Stimulated activated CD4-positive, alpha-beta T cell treated with anti-CD3 and anti-CD28 coated beads, Interleukin-4, amount 100 ng/mL, for 24 hours (primary cell): ENCODE data around the gene TIGD1.

ENCODE experiments used
- DNase-seq: peaks from one replicate; pipeline ENCODE4 v3.0.0-alpha.2; 2020

The TIGD1 gene

DNA sequence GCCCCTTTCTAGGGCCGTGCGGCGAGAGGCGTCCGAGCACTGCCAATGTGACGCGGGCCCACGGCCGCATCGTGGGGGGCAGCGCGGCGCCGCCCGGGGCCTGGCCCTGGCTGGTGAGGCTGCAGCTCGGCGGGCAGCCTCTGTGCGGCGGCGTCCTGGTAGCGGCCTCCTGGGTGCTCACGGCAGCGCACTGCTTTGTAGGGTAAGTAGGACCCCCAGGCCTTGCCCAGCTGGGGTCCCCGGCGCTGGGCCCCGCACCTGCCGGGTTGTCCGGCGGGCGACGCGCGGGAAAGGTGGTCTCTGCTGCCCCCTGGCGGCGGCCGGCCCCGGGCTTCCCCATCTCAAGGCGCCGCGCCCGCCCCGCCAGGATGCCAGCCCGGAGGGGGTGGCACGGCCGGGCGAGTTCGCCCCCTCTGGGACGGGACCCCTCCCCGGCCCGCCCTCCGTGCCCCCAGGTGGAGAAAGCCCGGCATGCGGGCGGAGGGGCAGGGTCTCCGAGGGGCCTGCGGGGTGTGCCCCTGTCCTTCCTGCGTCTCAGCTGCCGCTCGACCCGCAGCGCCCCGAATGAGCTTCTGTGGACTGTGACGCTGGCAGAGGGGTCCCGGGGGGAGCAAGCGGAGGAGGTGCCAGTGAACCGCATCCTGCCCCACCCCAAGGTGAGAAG is 28.3 kb downstream of the TIGD1 start:
- peak; percentile 71 for DNase-seq

DNA sequence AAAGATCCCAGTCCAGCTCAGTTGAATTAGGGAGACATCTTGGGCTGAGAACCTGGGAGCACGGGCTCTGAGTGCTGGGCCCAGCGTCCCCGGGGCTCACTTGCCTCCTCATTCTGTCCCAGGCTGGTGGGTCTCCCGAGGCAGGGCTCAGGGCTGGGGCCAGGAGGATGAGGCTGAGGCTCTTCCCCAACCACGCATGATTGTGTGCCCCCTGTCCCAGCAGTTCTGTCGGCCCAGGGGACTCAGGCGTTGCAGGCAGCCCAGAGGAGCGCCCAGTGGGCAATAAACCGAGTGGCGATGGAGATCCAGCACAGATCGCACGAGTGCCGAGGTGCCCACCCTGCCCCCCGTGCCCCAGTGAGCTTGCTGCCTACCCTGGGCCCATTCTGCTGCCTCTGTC is 29.3 kb downstream of the TIGD1 start:
- DNase-seq, result no peak

DNA sequence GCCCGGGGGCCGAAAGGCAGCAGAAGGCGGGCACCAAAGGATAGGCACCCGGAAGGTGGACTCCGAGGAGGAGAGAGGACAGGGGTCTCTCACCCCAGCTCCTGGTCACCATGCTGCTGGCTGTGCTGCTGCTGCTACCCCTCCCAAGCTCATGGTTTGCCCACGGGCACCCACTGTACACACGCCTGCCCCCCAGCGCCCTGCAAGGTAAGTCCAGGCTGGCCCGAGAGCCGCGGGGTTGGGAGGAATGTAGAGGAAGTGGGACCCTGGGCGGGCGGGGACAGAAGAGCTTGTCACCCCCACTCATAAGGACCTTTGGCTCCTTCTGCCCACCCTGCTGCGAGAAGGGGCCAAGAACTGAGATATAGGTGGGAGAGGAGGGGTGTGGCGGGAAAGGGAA is 29.9 kb downstream of the TIGD1 start:
- no peak for DNase-seq

DNA sequence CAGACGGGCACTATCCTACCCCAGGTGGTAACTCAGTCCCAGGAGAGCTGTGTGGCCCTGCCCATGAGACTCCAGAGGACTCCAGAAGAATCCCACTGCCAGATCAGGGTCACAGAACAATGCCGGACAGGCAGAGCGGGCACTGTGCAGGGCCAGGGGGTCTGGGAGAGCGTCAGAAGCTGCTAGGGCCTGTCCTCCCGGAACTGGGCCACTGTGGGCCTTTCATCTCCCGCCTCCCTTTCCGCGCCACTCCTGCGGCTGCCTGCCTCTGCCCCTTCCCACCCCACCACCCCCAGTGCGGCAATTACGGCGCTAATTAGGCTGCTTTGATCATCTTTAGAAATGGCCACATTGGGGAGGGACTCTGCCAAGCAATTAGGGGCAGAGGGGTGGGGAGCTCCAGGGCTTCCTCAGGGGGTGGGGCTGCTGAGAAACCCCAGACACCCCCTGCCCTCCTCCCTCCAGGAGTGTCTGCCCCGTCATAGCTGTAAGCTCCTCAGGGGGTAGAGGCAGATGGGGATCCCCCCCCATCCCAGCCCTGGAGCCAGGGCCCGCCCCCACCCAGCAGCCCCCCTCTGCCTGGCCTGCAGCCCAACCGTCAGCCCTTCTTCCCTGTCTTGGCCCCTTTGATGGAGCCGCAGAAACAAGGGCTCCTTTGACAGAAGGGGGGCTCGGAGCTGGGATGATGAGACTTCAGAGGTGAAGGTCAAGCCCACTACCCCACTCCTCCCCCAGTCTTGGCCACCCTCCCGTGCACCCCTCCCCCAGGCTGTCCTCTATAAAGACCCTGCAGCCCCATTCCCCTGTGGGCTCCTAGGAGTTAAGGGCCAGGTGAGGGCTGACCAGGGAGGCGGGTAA is 30.5 kb downstream of the TIGD1 start, which contains the start of gene PRSS56:
TSS of gene PRSS56 (plus strand) at position 808 of the 858 bp plus-strand sequence. CDS start 211 bp downstream, outside the sequence.
- DNase-seq, result no peak

DNA sequence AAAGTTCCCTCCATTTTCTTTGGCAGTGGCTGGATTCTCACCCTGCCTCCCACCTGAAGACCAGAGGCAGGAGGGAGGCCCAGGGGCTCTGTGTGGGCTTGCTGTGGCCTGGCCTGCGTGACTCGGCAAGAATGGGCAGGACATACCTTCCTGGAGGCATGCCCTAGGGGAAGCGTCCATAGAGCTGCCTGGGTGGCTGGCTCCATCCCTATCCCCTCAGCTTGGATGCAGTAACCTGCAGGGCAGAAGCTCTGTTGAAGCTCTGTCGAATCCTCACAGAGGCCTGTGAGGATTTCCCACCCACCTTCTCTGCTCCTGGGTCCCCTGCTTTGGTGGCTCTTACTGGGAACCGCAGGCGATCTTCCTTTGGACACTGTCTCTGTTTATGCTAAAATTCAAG is 31.5 kb downstream of the TIGD1 start:
- no peak for DNase-seq

DNA sequence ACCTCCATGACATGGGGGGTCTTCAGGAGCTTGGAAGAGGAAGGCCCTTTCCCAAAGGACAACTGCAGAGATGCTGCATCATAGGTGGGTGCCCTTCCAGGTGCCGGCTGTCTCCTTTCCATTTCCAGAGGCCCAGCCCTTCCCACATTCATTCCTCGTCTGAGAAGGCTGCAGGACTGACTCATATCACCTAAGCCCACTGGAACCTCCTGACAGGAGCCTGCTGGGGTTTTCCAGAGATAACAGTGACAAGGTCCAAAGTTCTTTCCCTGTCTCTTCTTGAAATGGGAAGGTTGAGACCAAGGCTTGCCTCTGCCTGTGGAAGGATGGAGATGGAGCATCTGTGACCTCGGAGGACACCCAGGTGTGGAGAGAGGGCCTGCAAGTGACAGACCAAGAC is 33.8 kb downstream of the TIGD1 start:
- no peak for DNase-seq

DNA sequence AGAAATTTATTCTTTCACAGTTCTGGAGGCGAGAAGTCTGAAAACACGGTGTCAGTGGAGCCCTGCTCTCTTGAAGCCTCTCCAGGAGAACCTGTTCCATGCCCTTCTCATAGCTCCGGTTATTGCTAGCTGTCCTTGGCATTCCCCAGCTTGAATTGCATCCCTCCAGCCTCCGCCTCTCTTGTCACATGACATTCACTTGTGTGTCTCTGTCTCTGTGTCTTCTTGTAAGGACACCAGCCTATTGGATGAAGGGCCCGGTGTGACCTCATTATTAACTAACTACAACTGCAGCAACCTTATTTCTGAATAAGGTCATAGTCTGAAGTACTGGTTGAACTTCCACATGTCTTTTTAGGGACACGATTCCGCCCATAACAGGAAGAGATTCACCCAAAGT is 34.7 kb downstream of the TIGD1 start:
- DNase-seq, result no peak

DNA sequence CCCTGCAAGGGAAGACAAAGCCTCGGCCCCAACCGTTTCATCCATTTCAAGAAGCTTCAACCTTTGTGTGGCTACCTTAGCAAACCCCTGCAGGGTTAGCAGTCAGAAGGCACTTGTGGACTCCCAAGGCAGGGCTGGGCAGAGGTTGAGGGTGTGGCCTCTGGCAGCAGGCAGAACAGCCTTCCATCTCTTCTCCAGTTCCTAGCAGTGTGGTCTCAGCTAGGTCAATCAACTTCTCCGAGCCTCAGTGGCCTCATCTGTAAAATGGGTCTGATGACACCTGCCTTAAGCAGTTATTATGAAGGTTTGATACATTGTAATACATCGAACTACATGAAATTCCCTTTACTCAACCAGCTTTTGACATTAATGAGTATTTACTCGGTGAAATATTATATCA is 37.0 kb downstream of the TIGD1 start:
- no peak for DNase-seq

DNA sequence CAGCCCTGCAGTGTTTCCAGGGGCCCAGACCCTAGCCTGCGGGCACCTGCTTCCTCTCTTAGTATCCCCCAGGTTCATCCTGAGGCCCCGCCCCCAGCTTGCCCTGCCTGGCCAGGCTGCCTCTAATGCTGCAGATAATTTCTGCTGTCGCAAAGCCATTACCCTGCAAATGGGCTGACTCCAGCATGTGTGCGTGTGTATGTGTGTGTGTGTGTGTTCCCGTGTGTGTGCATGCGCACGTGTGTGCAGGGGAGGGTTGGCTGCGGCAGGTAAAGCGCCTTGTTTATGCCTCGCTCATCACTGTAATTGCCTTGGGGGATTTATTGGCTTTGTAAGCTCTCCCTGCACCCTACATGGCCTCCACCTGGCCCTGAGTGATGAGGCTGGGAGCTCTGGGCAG is 37.8 kb downstream of the TIGD1 start:
- no peak for DNase-seq

DNA sequence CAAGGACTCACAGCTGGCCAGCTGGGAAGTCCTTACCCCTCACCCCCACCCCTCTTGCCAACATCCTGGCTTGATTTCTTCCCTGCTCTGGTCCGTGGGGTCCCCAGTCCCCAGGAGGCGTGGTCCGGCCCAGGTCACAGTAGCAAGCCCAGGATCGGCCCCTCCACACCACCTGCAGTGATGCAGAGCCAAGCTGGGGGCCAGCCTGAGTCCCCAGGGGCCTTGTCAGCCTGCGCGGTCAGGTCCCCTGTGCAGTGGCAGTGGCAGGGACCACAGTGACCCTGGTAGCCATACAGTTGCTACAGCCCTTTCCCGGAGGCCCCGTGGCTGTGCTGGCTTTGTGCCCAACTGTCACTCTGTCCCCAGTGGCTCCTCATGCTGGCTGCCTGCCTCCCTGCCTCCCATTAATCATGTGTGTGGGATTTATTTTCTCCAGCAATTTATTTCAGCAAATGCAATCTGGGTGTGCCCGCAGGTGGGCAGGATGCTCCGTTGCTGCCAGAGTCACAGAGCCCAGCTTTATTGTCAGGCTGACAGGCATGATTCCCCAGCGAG is 38.9 kb downstream of the TIGD1 start:
- no peak for DNase-seq

DNA sequence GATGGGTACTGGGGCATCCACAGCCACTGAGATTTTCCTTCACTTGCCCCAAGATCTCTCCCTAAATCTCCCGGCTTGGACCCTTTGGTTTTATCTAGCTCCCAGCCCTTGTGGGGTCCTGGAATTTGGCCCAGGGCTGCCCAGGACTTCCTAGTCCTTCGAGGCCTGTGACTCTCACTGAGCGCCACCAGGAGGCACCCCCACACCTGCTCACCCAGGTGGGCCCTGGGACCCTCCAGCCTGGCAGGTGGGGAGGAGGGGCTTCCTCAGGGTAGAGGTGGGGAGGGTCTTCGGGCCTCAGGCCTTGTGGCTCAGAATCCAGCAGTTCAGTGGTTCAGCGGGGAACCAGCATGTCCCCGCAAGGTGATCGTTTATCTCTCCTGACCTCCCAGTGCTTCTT is 42.1 kb downstream of the TIGD1 start:
- DNase-seq, result no peak

DNA sequence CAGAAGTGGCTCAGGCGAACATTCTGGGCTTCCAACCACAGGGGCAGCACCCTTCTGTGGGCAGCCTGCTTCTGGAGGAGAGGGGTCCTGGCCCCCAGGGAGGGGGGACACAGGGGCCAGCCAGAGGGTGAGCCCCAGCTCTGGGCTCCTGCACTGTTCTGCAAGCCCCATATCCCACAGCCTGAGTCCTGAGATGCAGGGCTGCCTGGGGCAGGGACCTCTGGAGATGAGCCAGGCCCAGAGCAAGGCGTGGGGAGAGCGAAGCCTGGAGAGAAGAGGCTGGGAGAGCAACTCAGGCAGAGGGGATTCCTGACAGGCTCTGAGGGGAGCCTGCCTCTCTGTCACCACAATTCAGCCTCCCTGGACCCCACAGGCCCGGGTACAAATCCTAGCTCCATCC is 43.6 kb downstream of the TIGD1 start:
- no peak for DNase-seq

DNA sequence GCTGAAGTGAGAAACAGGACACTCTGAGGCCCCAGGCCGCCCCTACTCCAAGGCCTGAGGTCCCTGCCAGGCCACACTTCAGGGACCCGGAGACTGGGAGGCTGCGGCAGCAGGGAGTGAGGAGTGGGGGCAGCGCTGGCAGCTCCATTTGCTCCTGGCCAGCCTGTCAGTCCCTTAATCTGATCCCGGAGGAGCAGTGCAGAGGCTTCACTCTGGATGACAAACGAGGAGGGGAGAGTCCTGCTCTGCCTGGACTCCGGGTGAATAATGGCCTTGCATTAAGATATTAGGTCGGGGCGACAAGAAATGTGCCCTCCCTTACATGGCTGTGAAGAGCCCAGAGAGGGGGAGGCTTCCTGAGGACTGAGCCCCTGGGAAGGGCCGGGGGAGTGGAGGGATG is 44.5 kb downstream of the TIGD1 start:
- DNase-seq, result no peak

DNA sequence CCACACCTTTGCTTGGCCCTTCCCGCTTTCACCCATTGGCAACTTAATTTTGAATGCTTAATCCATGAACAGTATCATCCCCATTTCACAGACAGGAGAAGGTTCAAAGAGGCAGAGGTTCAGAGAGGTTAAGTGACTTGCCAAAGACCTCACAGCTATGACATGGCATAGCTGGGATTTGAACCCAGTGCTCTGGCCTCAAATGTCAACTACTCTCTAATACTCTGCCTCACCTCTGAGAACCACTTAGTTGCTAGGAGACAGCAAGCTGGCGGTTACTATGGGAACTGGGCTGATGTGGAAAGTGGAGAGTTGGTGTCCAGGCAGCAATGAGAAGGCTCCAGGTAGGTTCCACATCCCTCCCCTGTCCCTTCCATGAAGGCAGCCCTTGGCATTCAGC is 45.9 kb downstream of the TIGD1 start:
- DNase-seq, result no peak

DNA sequence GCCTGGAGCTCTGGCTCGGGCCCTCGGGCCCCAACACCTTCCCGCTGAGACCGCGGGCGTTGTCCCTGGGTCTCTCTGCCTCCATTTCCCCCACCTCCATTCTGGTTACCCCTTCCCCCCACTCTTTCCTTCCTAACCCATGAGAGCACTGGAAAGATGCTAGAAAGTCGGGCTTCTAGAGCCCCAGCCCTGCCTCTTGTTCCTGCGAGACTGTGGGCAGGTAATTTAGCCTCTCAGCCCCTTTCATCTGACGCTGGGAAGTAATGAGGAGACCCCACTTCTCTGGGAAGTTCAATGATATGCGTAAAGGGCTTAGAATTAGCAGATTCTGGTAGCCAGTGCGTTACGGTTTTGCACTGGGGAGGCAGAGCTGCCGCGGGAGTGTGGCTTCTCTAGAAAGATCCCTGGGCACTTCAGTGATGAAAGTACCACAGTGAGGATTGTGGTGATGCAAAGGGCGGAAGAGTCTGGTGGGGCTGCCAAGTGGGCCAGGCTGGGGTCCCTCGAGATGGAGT is 46.5 kb downstream of the TIGD1 start:
- no peak for DNase-seq

DNA sequence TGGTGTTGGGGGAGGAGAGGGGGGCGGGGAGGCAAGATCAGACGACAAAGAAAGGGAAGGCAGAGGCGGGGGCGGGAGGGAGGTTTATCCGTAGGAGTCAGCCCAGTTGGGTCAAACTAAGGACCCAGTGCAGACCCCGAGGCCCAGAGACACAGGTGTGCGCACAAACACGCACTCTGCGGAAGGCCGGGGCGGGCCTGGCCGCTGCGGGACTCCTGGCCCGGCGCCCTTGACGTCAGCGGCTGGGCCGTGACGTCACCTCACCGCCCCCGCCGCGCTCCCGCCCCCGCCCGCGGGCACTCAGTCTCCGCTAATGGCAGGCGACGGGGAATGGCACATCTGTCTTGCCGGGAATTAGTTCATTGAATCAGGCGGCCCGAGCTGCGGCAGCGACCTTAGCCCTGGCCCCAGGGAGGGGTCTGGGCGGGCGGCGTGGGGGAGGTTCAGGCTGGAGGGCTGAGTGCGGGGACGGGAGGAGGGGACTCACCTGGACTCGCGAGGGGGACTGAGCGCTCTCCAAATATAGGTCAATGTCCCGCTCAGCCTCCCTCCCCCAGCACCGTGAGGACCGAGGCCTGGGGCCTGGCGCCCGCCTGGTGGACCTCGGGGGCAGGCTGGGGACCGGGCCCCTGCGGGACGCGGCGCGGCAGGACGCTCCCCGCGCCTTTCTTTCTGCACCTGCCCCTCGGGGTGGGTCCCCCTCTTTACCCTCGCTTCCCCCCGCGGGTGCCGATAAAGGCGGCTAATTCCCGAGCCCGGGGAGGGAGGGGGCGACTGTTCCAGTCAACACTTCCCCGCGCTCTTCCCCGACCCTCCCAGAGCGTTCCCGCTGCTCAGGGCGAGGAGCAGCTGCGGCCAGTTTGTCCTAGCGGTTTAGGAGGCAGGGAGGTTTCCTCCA is 47.2 kb downstream of the TIGD1 start:
- DNase-seq, result peak; percentile 20

DNA sequence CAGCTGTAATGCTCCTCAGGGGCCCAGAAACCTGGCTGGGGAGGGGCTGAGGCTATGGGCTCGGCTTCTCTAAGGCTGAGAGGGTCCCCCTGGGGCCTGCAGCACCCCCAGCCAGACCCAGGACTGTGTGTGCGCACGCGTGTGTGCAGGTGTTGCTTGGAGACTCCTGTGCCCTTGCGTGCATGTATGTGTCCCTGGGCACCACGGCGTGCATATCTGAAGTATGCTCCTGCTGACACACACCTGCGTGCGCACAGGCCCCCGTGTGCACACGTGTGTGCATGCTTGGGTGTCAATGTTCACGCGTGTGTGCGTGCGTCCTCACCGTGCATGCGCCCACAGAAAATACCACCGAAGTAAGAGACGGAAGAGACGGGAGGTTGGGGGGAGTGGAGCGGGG is 47.8 kb downstream of the TIGD1 start:
- no peak for DNase-seq

DNA sequence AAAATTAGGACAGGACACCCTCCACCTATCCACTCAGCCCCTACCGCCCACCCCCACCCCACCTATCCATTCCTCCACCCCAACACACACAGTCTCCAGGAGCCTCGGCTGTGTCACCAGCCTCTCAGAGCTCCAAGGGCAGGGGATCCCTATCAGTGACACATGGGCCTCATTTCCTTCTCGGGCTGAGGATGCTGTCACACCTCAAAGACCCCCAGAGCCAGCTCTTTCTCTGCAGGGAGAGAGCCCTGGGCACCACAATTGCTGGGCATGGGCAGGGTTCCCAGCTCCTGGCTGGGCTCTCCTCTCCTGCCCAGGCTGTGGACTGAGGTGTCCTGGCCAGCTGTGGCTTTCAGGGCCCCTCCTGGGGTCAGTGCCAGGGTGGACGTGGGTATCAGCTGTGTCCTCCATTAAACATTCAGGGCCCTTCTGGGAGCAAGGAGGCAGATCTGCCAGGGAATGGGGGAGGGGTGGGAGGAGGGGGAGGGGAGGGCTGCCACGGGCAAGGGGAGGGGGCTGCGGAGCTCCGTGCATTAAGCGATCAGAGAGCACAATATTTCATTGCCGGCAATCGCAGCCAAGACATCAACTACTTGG is 48.5 kb downstream of the TIGD1 start:
- DNase-seq, result no peak

DNA sequence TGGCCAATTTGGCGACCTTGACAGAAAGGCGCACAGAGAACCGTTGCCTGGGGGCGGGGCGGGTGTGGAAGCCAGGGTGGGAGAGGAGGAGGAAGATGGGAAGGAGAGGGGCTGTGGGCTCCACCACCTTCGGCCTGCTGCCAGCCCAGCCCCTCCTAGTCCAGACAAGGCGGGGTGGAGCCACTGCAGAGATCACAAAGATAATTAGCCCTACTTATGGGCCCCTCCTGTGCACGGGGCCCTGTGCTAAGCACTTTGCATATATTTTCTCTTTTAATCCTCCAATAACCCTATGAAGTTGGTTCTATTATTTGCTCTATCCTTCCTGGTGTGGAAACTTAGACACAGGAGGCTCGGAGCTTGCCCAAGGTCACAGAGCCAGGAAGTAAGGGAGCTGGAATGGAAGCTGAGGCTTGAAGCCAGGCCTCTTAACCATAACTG is 49.0 kb downstream of the TIGD1 start:
- DNase-seq, result no peak

DNA sequence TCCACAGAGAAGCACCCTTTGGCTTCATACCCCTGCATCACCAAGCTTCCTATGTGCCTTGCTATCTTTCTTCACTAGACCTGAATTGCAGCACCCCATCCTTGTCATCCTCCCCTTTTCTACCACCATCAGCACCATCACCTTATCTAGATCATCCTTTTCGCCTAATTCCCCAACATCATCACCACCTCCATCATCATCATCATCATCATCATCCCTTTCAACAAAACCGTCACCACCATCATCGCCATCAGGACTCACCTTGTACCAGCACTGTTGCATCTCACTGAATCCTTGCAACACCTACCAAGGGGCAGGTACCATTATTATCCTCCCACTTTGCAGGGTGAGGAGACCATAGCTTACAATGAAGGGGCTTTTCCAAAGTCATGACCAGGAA is 51.9 kb downstream of the TIGD1 start:
- no peak for DNase-seq
